HCT116 (cell line): ENCODE data around the gene CHD9NB. TPM values are rescaled to one million over a fixed set of nuclear protein-coding genes. Genes with fewer than 3 reads are reported as not detected.

Experiments used
- ATAC-seq: fragments of 200-7000 bp; cut with Tn5 transposase; 2 replicates; pipeline ENCODE4 v1.9.1; 2020; ENCODE audit warnings: mild to moderate bottlenecking, moderate library complexity
- BruUV-seq: library from RNA; stranded (reverse); fragments of 400-500 nt; replicated peaks from 2 replicates; lab custom pipeline; 2021; lab: Mats Ljungman, UMichigan
- CTCF ChIA-PET: fragments of 300-600 bp; sonication (Branson Sonifier 250); formaldehyde crosslinking; loops from one replicate; lab custom pipeline; 2021; ENCODE audit warnings: antibody characterized with exemption; lab: Charles Lee
- POLR2A ChIA-PET: fragments of 300-600, 350-600 bp; sonication (Branson Sonifier 250); formaldehyde crosslinking; loops from one replicate; lab custom pipeline; 2021; ENCODE audit warnings: antibody characterized with exemption; lab: Charles Lee
- RAD21 ChIA-PET, 2 experiments: fragments of 300-600 bp; sonication (Branson Sonifier 250); formaldehyde crosslinking; loops; one replicate each; lab custom pipeline; 2023; ENCODE audit warnings: low total read pairs in 2 of 2; ENCODE audit not compliant: uncharacterized antibody in 2 of 2, unreplicated experiment in 2 of 2, low non-redundant PET in 1 of 2; lab: Charles Lee
- DNase-seq: peaks from one replicate; pipeline ENCODE4 v3.0.0-alpha.2; 2010; ENCODE audit warnings: low read depth, low spot score
- H2AFZ ChIP-seq: fragments of 200-600 bp; shearing (Covaris generic), sonication (generic); 2 replicates; pipeline ENCODE4 v1.6.1; 2017; ENCODE audit warnings: low read depth, mixed run types, mixed read lengths, antibody characterized with exemption, low read length; ENCODE audit not compliant: poor library complexity, severe bottlenecking
- H3K27ac ChIP-seq: 2 replicates; pipeline ENCODE4 v1.5.1; 2012; ENCODE audit warnings: low read depth, low read length
- H3K27me3 ChIP-seq: fragments of 200-600 bp; sonication (generic); 2 replicates; pipeline ENCODE4 v1.6.1; 2016; ENCODE audit warnings: mixed run types, low read length, mixed read lengths; ENCODE audit not compliant: insufficient read depth
- H3K36me3 ChIP-seq, 2 experiments: fragments of 200-500 bp in 1 of 2; fragments of 200-600 bp in 1 of 2; sonication (Bioruptor generic) in 1 of 2; sonication (generic) in 1 of 2; 2 replicates each; pipeline versions ENCODE4 v1.5.1 to v1.6.1; 2014 to 2016; ENCODE audit warnings: low read length in 2 of 2, inconsistent platforms in 1 of 2, mixed read lengths in 1 of 2, mixed run types in 1 of 2; ENCODE audit not compliant: insufficient read depth in 2 of 2, control insufficient read depth in 1 of 2
- H3K4me1 ChIP-seq, 2 experiments: fragments of 200-600 bp in 1 of 2; sonication (generic) in 1 of 2; 2 replicates each; pipeline versions ENCODE4 v1.5.1 to v1.6.1; 2012 to 2017; ENCODE audit warnings: low read length in 2 of 2, inconsistent platforms in 1 of 2, mild to moderate bottlenecking in 1 of 2, mixed read lengths in 1 of 2, mixed run types in 1 of 2, moderate library complexity in 1 of 2; ENCODE audit not compliant: insufficient read depth in 2 of 2, control insufficient read depth in 1 of 2
- H3K4me2 ChIP-seq: fragments of 200-600 bp; sonication (generic); 2 replicates; pipeline ENCODE4 v1.6.1; 2017; ENCODE audit warnings: mixed run types, low read length, mixed read lengths
- H3K4me3 ChIP-seq, 2 experiments: fragments of 200-600 bp in 1 of 2; sonication (generic) in 1 of 2; replicated peaks in 1 of 2; 2 replicates each; pipeline ENCODE4 v1.5.1; 2011 to 2016; ENCODE audit warnings: low read length in 2 of 2, control low read depth in 1 of 2, low read depth in 1 of 2, mild to moderate bottlenecking in 1 of 2, mixed read lengths in 1 of 2, mixed run types in 1 of 2
- H3K79me2 ChIP-seq: fragments of 200-600 bp; sonication (generic); 2 replicates; pipeline ENCODE4 v1.6.1; 2017; ENCODE audit warnings: mild to moderate bottlenecking, mixed run types, low read length, moderate library complexity, mixed read lengths; ENCODE audit not compliant: insufficient read depth
- H3K9ac ChIP-seq: fragments of 200-600 bp; sonication (generic); 2 replicates; pipeline ENCODE4 v1.6.1; 2016; ENCODE audit warnings: low read length, mixed read lengths
- H3K9me2 ChIP-seq: fragments of 200-600 bp; sonication (generic), shearing (Covaris generic); 2 replicates; pipeline ENCODE4 v1.6.1; 2017; ENCODE audit warnings: mixed run types, mild to moderate bottlenecking, moderate library complexity; ENCODE audit not compliant: insufficient read depth
- H3K9me3 ChIP-seq, 2 experiments: fragments of 200-500 bp in 1 of 2; fragments of 200-600 bp in 1 of 2; sonication (Bioruptor generic) in 1 of 2; sonication (generic) in 1 of 2; 2 replicates each; pipeline ENCODE4 v1.6.1; 2014 to 2017; ENCODE audit warnings: low read length in 2 of 2, mixed read lengths in 2 of 2, inconsistent platforms in 1 of 2, low read depth in 1 of 2, mild to moderate bottlenecking in 1 of 2, mixed run types in 1 of 2, moderate library complexity in 1 of 2; ENCODE audit not compliant: control insufficient read depth in 1 of 2, insufficient read depth in 1 of 2
- H4K20me1 ChIP-seq: fragments of 200-600 bp; sonication (generic), shearing (Covaris generic); 2 replicates; pipeline ENCODE4 v1.6.1; 2017; ENCODE audit warnings: mixed run types, mild to moderate bottlenecking, moderate library complexity; ENCODE audit not compliant: insufficient read depth
- ATF3 ChIP-seq: IDR thresholded peaks from 2 replicates; pipeline ENCODE4 v1.6.1; 2012
- CBX3 ChIP-seq: IDR thresholded peaks from 2 replicates; pipeline ENCODE4 v1.6.1; 2012; ENCODE audit warnings: low read depth
- EGR1 ChIP-seq: IDR thresholded peaks from 2 replicates; pipeline ENCODE4 v1.6.1; 2012; ENCODE audit warnings: low read depth
- ELF1 ChIP-seq: IDR thresholded peaks from 2 replicates; pipeline ENCODE4 v1.6.1; 2012; ENCODE audit warnings: low read depth, borderline replicate concordance
- EZH2 ChIP-seq: fragments of 200-600 bp; sonication (generic); IDR thresholded peaks from 2 replicates; pipeline ENCODE4 v1.6.1; 2017; ENCODE audit warnings: antibody characterized with exemption, mixed run types
- FOSL1 ChIP-seq: IDR thresholded peaks from 2 replicates; pipeline ENCODE4 v1.6.1; 2012; ENCODE audit warnings: low read depth
- JUND ChIP-seq: IDR thresholded peaks from 2 replicates; pipeline ENCODE4 v1.6.1; 2012
- POLR2A ChIP-seq: IDR thresholded peaks from 2 replicates; pipeline ENCODE4 v1.7.0; 2011; ENCODE audit warnings: borderline replicate concordance; ENCODE audit not compliant: insufficient read depth, insufficient read length; ENCODE audit errors: extremely low read depth
- RAD21 ChIP-seq: IDR thresholded peaks from 2 replicates; pipeline ENCODE4 v1.6.1; 2012; ENCODE audit warnings: low read depth, mild to moderate bottlenecking
- REST ChIP-seq: IDR thresholded peaks from 2 replicates; pipeline ENCODE4 v1.6.1; 2012; ENCODE audit warnings: low read depth
- SP1 ChIP-seq: IDR thresholded peaks from 2 replicates; pipeline ENCODE4 v1.6.1; 2012; ENCODE audit warnings: low read depth
- SRF ChIP-seq: IDR thresholded peaks from 2 replicates; pipeline ENCODE4 v1.6.1; 2012; ENCODE audit warnings: low read depth
- TCF7L2 ChIP-seq: IDR thresholded peaks from 2 replicates; pipeline ENCODE4 v1.7.0; 2011; ENCODE audit warnings: borderline replicate concordance, inconsistent platforms; ENCODE audit not compliant: insufficient read depth, insufficient read length; ENCODE audit errors: extremely low read depth
- YY1 ChIP-seq: IDR thresholded peaks from 2 replicates; pipeline ENCODE4 v1.6.1; 2011; ENCODE audit warnings: low read length, low read depth, moderate library complexity, mild to moderate bottlenecking; ENCODE audit not compliant: insufficient replicate concordance; ENCODE audit errors: extremely low read depth
- ZFX ChIP-seq: fragments of 450-650 bp; IDR thresholded peaks from 2 replicates; pipeline ENCODE4 v1.6.1; 2017
- ZNF274 ChIP-seq: fragments of 200-500 bp; sonication (Bioruptor generic); IDR thresholded peaks from 2 replicates; pipeline ENCODE4 v1.6.1; 2014; ENCODE audit warnings: mild to moderate bottlenecking, low read depth, low read length, inconsistent platforms
- intact Hi-C: fragments of 100-400 bp; cut with micrococcal nuclease; formaldehyde crosslinking; loops from 2 replicates; pipeline ENCODE4 v1.10.0; 2022
- total RNA-seq: library from RNA; stranded (reverse); gene quantifications from one replicate; pipeline ENCODE4 v1.2.1, GENCODE V29; 2021; ENCODE audit not compliant: unreplicated experiment
- TF ChIP-seq, protein P1 (sequence below): IDR thresholded peaks from 2 replicates; pipeline ENCODE4 v1.6.1; 2012
- TF ChIP-seq, protein P2 (sequence below), 3 experiments: fragments of 200-600 bp in 1 of 3; sonication (generic) in 1 of 3; IDR thresholded peaks in 2 of 3; conservative IDR thresholded peaks in 1 of 3; 2 replicates each; pipeline ENCODE4 v1.5.1; 2012 to 2017; ENCODE audit warnings: low read depth in 2 of 3, low read length in 2 of 3, antibody characterized with exemption in 1 of 3, borderline replicate concordance in 1 of 3, control low read depth in 1 of 3, mild to moderate bottlenecking in 1 of 3, mixed read lengths in 1 of 3, mixed run types in 1 of 3, moderate library complexity in 1 of 3; ENCODE audit not compliant: insufficient read depth in 1 of 3

Gene CHD9NB
- total RNA-seq, 1 experiment from 2014 or later, result 1.2 TPM

DNA sequence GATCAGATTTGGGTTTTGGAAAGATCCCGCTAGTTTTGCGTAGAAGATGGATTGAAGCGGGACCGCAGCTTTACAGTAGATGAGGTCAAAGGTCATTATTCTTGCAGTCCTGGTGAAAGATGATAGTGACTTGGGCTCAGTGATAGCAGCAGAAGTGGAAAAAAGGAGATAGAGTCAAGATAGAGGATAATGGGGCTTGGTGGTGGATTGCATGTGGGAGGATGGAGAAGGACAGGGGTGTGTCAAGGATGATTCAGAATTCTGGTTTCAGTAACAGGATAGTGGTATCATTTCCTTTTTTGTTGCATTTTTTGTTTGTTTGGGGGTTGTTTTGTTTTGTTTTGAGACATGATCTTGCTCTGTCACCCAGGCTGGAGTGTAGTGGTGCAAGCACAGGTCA is 28.7 kb downstream of the CHD9NB start:
- no peak for ATAC-seq
- no peak overlapping the region for H3K27ac ChIP-seq
- no peak for DNase-seq
- H3K9me2 ChIP-seq, result no peaks in the 10 kb centered on the region
- no peak overlapping the region for H2AFZ ChIP-seq
- no TSS peak for BruUV-seq
- no peaks in the 10 kb centered on the region for H3K4me1 ChIP-seq
- POLR2A ChIA-PET, result no interaction called here
- H3K4me3 ChIP-seq, result no peak overlapping the region
- no peaks in the 10 kb centered on the region for H3K9me3 ChIP-seq
- no peaks in the 10 kb centered on the region for H3K36me3 ChIP-seq
- no peaks in the 10 kb centered on the region for H4K20me1 ChIP-seq
- H3K79me2 ChIP-seq, result no peaks in the 10 kb centered on the region
- RAD21 ChIA-PET, result no interaction called here
- H3K9ac ChIP-seq, result no peak overlapping the region
- CTCF ChIA-PET, result no interaction called here
- no peak overlapping the region for H3K4me2 ChIP-seq
- no peaks in the 10 kb centered on the region for H3K27me3 ChIP-seq
- intact Hi-C loops, result no loop called here
- TF ChIP-seq ATF3, result no peak
- TF ChIP-seq ZNF274, result no peak
- TF ChIP-seq FOSL1, result no peak
- no peak for TF ChIP-seq POLR2A
- TF ChIP-seq YY1, result no peak
- TF ChIP-seq ZFX, result no peak
- no peak for TF ChIP-seq EGR1
- no peak for TF ChIP-seq REST
- TF ChIP-seq CBX3, result no peak
- TF ChIP-seq SRF, result no peak
- no peak for TF ChIP-seq ELF1
- no peak for TF ChIP-seq JUND
- TF ChIP-seq, protein P1, sequence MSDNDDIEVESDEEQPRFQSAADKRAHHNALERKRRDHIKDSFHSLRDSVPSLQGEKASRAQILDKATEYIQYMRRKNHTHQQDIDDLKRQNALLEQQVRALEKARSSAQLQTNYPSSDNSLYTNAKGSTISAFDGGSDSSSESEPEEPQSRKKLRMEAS, result no peak
- TF ChIP-seq EZH2, result no peak
- TF ChIP-seq TCF7L2, result no peak
- TF ChIP-seq RAD21, result no peak
- no peak for TF ChIP-seq SP1
- TF ChIP-seq, protein P2, sequence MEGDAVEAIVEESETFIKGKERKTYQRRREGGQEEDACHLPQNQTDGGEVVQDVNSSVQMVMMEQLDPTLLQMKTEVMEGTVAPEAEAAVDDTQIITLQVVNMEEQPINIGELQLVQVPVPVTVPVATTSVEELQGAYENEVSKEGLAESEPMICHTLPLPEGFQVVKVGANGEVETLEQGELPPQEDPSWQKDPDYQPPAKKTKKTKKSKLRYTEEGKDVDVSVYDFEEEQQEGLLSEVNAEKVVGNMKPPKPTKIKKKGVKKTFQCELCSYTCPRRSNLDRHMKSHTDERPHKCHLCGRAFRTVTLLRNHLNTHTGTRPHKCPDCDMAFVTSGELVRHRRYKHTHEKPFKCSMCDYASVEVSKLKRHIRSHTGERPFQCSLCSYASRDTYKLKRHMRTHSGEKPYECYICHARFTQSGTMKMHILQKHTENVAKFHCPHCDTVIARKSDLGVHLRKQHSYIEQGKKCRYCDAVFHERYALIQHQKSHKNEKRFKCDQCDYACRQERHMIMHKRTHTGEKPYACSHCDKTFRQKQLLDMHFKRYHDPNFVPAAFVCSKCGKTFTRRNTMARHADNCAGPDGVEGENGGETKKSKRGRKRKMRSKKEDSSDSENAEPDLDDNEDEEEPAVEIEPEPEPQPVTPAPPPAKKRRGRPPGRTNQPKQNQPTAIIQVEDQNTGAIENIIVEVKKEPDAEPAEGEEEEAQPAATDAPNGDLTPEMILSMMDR (IDR thresholded peaks at IDR 0.05 in 2 of 3, conservative IDR thresholded peaks at IDR 0.05 in 1 of 3; ENCODE audit: borderline replicate concordance in 1 of 3, insufficient read depth in 1 of 3, low read depth in 2 of 3, low read length in 2 of 3), result no peak
